ENCODE results near the gene AMOTL2. TPM values are rescaled to one million over a fixed set of nuclear protein-coding genes. Genes with fewer than 3 reads are reported as not detected.

AMOTL2 gene
- total and polyA plus RNA-seq, 10 of the 15 experiments (the other 5 are each of a cell fraction or from before 2014, with no cell fraction given) = 0.20 to 0.33 TPM; not detected in 8

DNA sequence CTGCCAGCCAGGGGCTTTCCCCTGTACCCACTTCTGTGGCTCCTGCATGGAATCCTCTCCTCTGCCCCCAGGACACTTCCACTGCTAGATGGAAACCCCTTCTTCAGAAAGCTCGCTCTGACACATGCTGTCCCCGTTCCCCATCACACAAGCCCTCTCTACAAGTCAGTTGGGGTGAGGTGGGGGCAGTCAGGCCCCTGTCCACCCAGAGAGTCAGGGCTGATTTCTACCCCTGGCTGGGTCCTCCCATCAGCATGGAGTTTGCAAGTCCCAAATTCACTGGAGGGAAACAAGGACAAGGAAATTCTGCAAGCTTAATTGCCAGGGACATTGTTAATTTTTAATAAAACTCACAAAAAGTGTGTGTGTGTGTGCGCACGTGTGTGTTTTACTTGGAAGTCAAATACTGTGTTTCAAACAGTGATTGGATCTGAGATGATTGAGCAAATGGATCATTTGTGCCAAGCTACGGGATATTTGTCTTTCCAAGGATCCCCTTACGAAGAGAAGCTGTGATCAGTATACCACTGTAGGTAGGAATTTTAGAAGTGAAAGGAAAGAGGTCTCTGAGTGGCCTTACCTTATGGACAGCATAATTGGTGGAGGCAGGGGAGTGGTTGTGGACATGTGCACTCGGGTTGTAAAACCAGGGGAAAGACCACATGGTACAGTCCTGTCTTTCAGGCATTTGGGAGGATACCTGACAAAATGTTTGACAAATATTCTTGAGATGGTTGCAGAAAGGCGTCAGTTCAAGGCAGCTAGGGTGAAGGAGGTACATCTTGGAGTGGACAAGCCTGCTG lies 1.5 kb upstream of the AMOTL2 start (continued):
- TF ChIP-seq, protein P1, sequence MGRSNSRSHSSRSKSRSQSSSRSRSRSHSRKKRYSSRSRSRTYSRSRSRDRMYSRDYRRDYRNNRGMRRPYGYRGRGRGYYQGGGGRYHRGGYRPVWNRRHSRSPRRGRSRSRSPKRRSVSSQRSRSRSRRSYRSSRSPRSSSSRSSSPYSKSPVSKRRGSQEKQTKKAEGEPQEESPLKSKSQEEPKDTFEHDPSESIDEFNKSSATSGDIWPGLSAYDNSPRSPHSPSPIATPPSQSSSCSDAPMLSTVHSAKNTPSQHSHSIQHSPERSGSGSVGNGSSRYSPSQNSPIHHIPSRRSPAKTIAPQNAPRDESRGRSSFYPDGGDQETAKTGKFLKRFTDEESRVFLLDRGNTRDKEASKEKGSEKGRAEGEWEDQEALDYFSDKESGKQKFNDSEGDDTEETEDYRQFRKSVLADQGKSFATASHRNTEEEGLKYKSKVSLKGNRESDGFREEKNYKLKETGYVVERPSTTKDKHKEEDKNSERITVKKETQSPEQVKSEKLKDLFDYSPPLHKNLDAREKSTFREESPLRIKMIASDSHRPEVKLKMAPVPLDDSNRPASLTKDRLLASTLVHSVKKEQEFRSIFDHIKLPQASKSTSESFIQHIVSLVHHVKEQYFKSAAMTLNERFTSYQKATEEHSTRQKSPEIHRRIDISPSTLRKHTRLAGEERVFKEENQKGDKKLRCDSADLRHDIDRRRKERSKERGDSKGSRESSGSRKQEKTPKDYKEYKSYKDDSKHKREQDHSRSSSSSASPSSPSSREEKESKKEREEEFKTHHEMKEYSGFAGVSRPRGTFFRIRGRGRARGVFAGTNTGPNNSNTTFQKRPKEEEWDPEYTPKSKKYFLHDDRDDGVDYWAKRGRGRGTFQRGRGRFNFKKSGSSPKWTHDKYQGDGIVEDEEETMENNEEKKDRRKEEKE (IDR thresholded peaks at IDR 0.05) = no peak
- no peak for TF ChIP-seq CREB1 (IDR thresholded peaks at IDR 0.05; ENCODE audit: low read depth)
- no peak for TF ChIP-seq JUNB (IDR thresholded peaks at IDR 0.05)
- no peak for TF ChIP-seq MEF2A (IDR thresholded peaks at IDR 0.05; ENCODE audit: insufficient read depth, low read depth, low read length)
- TF ChIP-seq EED (IDR thresholded peaks at IDR 0.05; ENCODE audit: low read depth) = no peak
- TF ChIP-seq RAD51 (IDR thresholded peaks at IDR 0.05) = no peak
- TF ChIP-seq, protein P2, sequence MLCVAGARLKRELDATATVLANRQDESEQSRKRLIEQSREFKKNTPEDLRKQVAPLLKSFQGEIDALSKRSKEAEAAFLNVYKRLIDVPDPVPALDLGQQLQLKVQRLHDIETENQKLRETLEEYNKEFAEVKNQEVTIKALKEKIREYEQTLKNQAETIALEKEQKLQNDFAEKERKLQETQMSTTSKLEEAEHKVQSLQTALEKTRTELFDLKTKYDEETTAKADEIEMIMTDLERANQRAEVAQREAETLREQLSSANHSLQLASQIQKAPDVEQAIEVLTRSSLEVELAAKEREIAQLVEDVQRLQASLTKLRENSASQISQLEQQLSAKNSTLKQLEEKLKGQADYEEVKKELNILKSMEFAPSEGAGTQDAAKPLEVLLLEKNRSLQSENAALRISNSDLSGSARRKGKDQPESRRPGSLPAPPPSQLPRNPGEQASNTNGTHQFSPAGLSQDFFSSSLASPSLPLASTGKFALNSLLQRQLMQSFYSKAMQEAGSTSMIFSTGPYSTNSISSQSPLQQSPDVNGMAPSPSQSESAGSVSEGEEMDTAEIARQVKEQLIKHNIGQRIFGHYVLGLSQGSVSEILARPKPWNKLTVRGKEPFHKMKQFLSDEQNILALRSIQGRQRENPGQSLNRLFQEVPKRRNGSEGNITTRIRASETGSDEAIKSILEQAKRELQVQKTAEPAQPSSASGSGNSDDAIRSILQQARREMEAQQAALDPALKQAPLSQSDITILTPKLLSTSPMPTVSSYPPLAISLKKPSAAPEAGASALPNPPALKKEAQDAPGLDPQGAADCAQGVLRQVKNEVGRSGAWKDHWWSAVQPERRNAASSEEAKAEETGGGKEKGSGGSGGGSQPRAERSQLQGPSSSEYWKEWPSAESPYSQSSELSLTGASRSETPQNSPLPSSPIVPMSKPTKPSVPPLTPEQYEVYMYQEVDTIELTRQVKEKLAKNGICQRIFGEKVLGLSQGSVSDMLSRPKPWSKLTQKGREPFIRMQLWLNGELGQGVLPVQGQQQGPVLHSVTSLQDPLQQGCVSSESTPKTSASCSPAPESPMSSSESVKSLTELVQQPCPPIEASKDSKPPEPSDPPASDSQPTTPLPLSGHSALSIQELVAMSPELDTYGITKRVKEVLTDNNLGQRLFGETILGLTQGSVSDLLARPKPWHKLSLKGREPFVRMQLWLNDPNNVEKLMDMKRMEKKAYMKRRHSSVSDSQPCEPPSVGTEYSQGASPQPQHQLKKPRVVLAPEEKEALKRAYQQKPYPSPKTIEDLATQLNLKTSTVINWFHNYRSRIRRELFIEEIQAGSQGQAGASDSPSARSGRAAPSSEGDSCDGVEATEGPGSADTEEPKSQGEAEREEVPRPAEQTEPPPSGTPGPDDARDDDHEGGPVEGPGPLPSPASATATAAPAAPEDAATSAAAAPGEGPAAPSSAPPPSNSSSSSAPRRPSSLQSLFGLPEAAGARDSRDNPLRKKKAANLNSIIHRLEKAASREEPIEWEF (IDR thresholded peaks at IDR 0.05; ENCODE audit: insufficient replicate concordance, low read depth, low read length) = no peak
- TF ChIP-seq ZNF24 (IDR thresholded peaks at IDR 0.05) = no peak
- TF ChIP-seq MTA2 (IDR thresholded peaks at IDR 0.05; ENCODE audit: low read depth) = no peak
- no peak for TF ChIP-seq ASH2L (IDR thresholded peaks at IDR 0.05; ENCODE audit: borderline replicate concordance, low read depth)
